PC-9 (cell line): ENCODE measurements around the gene SMIM36.

ENCODE experiments used
- CTCF ChIP-seq: fragments of 200-600 bp; sonication (generic); conservative IDR thresholded peaks from 2 replicates; pipeline ENCODE4 v1.6.1; 2017; ENCODE audit warnings: mixed run types, antibody characterized with exemption, mild to moderate bottlenecking, moderate library complexity
- EZH2 ChIP-seq: fragments of 200-600 bp; sonication (generic); IDR thresholded peaks from 2 replicates; pipeline ENCODE4 v1.8.0; 2017; ENCODE audit warnings: antibody characterized with exemption, low read depth

- no peak for TF ChIP-seq CTCF
- no peak for TF ChIP-seq EZH2
Measured at GRCh38 chr17:55450232-55450825, 60.9 kb downstream of the SMIM36 start.
